ENCODE data around the gene TUBA1C. TPM values are rescaled to one million over a fixed set of nuclear protein-coding genes. Genes with fewer than 3 reads are reported as not detected.
"Not testable (repeated sequence)": the region's sequence is repeated elsewhere in the genome, so short reads cannot be mapped to it uniquely, and the experiment has no call there.

Gene TUBA1C
- total and polyA plus RNA-seq, 2 of the 8 experiments (the other 6 are each of a cell fraction or from before 2014, with no cell fraction given): 504 to 3,101 TPM

- TF ChIP-seq EGR1 (IDR thresholded peaks at IDR 0.05; ENCODE audit: borderline replicate concordance, low read depth, low read length) (no peak), SRF (IDR thresholded peaks at IDR 0.05; ENCODE audit: low read depth, low read length) (no peak), POU5F1 (IDR thresholded peaks at IDR 0.05; ENCODE audit: low read depth, low read length) (no peak), SP4 (IDR thresholded peaks at IDR 0.05; ENCODE audit: low read length) (no peak), ATF2 (IDR thresholded peaks at IDR 0.05; ENCODE audit: low read length) (no peak), FOSL1 (IDR thresholded peaks at IDR 0.05; ENCODE audit: insufficient read depth, low read depth, low read length) (no peak), POLR2AphosphoS5 (IDR thresholded peaks at IDR 0.05; ENCODE audit: low read depth, low read length) (no peak)
Measured at GRCh38 chr12:49253033-49253623, 11.8 kb upstream of the TUBA1C start (continued).

DNA sequence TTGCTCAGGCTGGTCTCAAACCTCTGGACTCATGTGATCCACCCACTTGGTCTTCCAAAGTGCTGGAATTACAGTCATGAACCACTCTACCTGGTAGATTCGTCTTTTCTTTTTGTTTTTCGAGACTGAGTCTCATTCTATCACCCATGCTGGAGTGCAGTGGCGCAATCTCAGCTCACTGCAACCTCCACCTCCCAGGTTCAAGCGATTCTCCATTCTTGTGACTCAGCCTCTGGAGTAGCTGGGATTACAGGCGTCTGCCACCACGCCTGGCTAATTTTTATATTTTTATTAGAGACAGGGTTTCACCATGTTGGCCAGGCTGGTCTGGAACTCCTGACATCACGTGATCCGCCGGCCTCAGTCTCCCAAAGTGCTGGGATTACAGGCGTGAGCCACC, 9.4 kb upstream of the TUBA1C start:
- not testable (repeated sequence) for H2BK120ac ChIP-seq (replicated peaks; ENCODE audit: low read depth, low read length); H4K8ac ChIP-seq (ENCODE audit: extremely low read depth, insufficient read depth, low read length); H3K14ac ChIP-seq (ENCODE audit: insufficient read length); H2BK12ac ChIP-seq (ENCODE audit: low read depth, low read length); H3K23ac ChIP-seq (ENCODE audit: insufficient read length); H3K9ac ChIP-seq (replicated peaks in 1 of 4; ENCODE audit: extremely low read depth in 1 of 4, low read depth in 3 of 4, low read length in 3 of 4); H3K56ac ChIP-seq (replicated peaks; ENCODE audit: insufficient read length, low read depth, low read length); H3K23me2 ChIP-seq (ENCODE audit: low read depth, low read length); H2AFZ ChIP-seq (ENCODE audit: low read length); H2BK5ac ChIP-seq (ENCODE audit: low read depth, low read length); H2BK20ac ChIP-seq (ENCODE audit: low read length); H3K27me3 ChIP-seq (replicated peaks in 1 of 4; ENCODE audit: control insufficient read depth in 3 of 4, extremely low read depth in 1 of 4, insufficient read depth in 3 of 4, low read length in 3 of 4); H3K4me1 ChIP-seq (replicated peaks in 1 of 4; ENCODE audit: control insufficient read depth in 3 of 4, insufficient read depth in 4 of 4, low read length in 3 of 4); H3K4me2 ChIP-seq (ENCODE audit: insufficient read depth in 1 of 2, low read depth in 2 of 2, low read length in 2 of 2); H3K9me3 ChIP-seq (ENCODE audit: insufficient read depth in 2 of 2, low read depth in 1 of 2, low read length in 1 of 2); H2BK15ac ChIP-seq (ENCODE audit: low read length); H3K79me2 ChIP-seq (ENCODE audit: control insufficient read depth in 1 of 2, insufficient read depth in 2 of 2, low read length in 2 of 2); H2AK5ac ChIP-seq (ENCODE audit: low read depth, low read length); DNase-seq (ENCODE audit: low read depth in 1 of 2, low spot score in 2 of 2); H3K18ac ChIP-seq (ENCODE audit: extremely low read depth, low read length); H3K4ac ChIP-seq (replicated peaks; ENCODE audit: insufficient read length, low read depth, low read length); FAIRE-seq; H3K79me1 ChIP-seq (ENCODE audit: low read depth, low read length); H3K4me3 ChIP-seq (ENCODE audit: extremely low read depth in 1 of 4, insufficient read depth in 2 of 4, low read depth in 3 of 4, low read length in 4 of 4); H3K36me3 ChIP-seq (ENCODE audit: control insufficient read depth in 2 of 4, insufficient read depth in 4 of 4, low read length in 3 of 4); H3K27ac ChIP-seq (ENCODE audit: low read depth, low read length); H4K20me1 ChIP-seq (replicated peaks in 1 of 2; ENCODE audit: control insufficient read depth in 1 of 2, insufficient read depth in 2 of 2, low read length in 2 of 2); H4K5ac ChIP-seq (ENCODE audit: insufficient read length, low read depth, low read length); H4K91ac ChIP-seq (replicated peaks; ENCODE audit: insufficient read length, low read length)
- ChIA-PET POLR2A (ENCODE audit: partially characterized antibody) (interaction anchor here (1.4 to 3.9 kb wide), 3 partner anchors 10 to 13 kb away, joined by 4 to 39 read pairs (median 7); partner anchors contain the start of gene TUBA1C), CTCF (ENCODE audit: partially characterized antibody) (interaction anchor here (0.7 to 1.5 kb wide), 2 partner anchors 20 to 41 kb away, joined by 3 read pairs; no protein-coding TSS in a partner anchor)
- WGBS, 2 experiments (ENCODE audit: extremely low coverage in 1 of 2, insufficient coverage in 1 of 2, insufficient read length in 1 of 2, insufficient replicate concordance in 2 of 2, low coverage in 1 of 2, low lambda C conversion rate in 2 of 2, missing lambda C conversion rate in 1 of 2): 88% methylated on average over 10 of the region's 10 CpGs; no CpG with 5 or more reads in 1 of the 2 experiments

Measured in H1 (cell line).